HG02973 (cell line): ENCODE measurements around the gene EEPD1.
A peak's percentile ranks its signal among the peaks of the same experiment; 100 is the strongest.
"Not testable (repeated sequence)": the region's sequence is repeated elsewhere in the genome, so short reads cannot be mapped to it uniquely, and the experiment has no call there.

Source experiments
- ATAC-seq: cut with Tn5 transposase; IDR thresholded peaks from one replicate; pipeline ENCODE4 v1.9.1; 2021; ENCODE audit warnings: moderate library complexity; ENCODE audit not compliant: unreplicated experiment

Gene EEPD1

DNA sequence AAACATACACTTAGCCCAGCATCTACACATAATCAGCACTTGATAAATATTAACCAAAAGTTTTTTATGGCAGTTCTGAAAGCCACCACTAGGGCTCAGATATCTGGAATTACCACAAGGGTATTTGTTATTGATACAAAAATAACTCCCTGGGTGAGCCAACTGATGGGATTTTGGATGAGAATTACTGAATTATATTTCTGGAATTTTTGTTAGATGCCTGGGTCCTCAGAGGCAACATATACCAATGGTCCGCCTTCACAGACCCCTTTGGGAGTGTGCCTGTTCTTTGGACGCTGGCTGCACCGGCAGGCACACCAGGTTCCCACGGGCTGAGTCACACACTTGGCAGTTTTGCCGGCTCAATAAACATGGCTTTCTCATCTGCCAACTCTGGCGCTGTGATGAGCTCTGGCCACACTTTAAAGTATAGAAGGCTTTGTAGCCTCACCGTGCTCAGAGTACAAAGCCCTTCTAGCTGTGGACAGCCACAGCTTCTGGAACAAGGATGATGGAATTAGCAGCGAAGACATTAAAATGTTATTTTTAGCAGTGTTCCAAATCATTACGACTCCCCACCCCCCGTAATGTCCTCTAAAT lies 24.5 kb upstream of the EEPD1 start:
- ATAC-seq, result no peak

GRCh38 chr7:36129048-36129534 lies 24.0 kb upstream of the EEPD1 start:
- no peak for ATAC-seq

- ATAC-seq, result no peak
These were observed 22.7 kb upstream of the EEPD1 start for GRCh38 chr7:36130236-36130945.

- no peak for ATAC-seq
These were observed 22.0 kb upstream of the EEPD1 start for GRCh38 chr7:36131026-36131425.

DNA sequence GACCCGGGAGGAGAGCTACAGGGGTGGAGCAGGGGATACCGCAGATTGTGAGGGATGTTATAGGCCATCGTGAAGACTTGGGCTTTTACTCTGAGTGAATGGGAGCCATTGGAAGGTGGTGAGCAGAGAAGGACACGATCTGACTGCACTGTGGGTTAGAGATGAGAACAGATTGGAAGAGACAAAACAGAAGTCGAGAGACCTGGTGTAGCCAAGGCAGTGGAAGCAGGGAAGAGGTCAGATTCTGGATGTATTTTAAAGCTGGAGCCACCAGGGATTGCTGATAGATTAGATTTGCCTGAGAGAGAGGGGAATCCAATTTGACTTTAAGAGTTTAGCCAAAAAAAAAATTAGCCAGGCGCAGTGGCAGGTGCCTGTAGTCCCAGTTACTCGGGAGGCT lies 21.6 kb upstream of the EEPD1 start:
- no peak for ATAC-seq

DNA sequence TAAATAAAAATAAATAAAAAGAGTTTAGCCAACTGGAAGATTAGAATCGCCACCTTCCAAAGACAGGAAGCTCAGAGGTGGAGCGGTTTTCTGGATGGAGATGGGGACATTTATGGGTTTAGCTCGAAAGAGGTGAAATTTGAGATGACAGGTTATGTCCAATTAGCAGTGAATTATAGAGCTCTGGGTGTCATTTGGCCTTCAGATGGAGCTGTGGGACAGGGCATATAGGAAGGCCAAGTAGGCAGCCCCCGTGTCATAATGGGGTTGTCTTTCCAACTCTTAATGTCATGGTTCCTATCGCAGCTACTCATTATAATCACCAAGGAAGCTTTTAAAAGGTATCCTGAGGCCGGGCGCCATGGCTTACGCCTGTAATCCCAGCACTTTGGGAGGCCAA lies 21.0 kb upstream of the EEPD1 start:
- ATAC-seq, result no peak

DNA sequence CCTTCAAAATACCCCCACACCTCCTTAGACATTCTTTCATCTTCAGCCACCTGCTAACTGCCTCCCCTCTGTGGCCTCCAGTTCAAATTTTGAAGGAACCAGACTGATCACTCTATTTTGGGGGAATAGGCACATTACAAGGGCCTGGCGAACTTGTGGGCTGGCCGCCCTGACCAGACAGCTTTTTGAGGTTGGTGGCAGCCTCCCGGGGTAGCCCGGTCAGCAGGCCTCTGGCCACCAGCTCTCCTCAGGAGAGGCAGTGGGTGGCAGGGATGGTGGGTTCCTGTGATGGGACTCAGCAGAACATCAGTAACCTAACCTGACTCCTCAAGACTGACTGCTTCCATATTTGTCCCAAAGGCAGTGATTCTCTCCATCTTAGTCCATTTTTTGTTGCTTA lies 17.4 kb upstream of the EEPD1 start:
- ATAC-seq, result no peak

DNA sequence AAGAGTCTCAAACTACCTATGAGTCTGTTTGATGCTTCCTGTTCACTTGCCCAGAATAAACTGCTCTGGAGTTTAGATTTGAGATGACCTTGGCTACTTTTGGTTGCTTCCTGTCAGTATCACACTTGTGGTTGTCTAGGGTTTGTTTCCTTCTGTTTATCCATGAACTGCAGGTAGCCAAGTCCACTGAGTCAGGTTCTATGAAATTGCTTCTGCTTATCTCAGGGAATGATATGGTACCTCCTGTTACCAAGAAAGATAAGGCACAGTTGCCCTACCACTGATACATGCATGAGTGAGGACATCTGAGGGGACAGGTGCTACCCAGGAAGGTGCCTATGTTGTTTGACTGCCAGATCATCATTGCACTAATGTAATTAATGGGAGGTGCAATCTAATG lies 15.8 kb upstream of the EEPD1 start:
- ATAC-seq, result no peak

DNA sequence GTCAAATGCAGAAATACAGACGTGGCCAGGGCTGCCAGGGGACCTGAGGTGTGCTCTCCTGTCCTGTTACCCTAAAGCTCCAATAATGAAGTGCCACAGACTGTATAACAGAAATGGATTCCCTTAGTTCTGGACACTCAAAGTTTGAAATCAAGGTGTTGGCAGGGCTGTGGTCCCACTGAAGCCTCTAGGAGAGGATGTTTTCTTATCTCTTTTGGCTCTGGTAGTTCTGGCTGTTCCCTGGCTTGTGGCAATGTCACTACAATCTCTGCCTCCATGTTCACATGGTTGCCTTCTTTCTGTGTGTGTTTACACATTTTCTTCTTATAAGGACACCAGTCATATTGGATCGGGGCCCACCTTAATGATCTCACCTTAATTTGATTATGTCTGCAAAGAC lies 15.3 kb upstream of the EEPD1 start:
- no peak for ATAC-seq

GRCh38 chr7:36138209-36138608 lies 14.8 kb upstream of the EEPD1 start:
- no peak for ATAC-seq

- no peak for ATAC-seq
These were observed 11.7 kb upstream of the EEPD1 start for GRCh38 chr7:36141351-36141750.

DNA sequence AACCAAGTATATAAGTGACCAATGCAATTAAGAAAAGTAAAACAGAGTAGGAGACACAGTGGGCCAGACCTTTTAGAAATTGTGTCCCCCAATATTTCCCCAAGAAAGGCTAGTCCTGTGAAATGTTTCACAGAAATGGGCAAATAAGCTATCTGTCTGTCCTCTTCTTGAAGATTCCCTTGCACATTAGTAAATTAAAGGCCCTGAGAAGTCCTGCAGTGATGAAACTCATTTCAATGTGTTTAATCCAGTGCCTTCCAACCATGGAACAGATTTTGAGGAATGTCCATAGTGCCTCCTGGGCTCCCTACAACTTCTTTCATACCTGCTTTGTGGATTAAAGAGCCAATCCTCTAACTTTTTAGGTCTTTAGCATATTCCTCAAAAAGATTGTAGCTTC lies 11.2 kb upstream of the EEPD1 start:
- no peak for ATAC-seq

- no peak for ATAC-seq
These were observed 8.9 kb upstream of the EEPD1 start for GRCh38 chr7:36144189-36144588.

DNA sequence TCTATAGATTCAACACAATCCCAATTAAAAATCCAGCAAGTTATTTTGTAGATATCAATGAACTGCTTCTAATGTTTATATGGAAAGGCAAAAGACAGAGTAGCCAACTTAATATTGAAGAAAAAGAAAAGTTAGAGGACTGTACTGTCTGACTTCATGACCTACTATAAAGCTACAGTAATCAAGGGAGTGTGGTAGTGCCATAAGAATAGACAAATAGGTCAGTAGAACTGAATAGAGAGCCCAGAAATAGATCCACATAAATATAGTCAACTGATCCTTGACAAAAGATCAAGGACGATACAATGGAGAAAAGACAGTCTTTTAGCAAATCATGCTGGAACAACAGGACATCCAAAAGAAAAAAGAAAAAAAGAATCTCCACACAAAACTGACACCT lies 7.4 kb upstream of the EEPD1 start:
- ATAC-seq, result no peak

DNA sequence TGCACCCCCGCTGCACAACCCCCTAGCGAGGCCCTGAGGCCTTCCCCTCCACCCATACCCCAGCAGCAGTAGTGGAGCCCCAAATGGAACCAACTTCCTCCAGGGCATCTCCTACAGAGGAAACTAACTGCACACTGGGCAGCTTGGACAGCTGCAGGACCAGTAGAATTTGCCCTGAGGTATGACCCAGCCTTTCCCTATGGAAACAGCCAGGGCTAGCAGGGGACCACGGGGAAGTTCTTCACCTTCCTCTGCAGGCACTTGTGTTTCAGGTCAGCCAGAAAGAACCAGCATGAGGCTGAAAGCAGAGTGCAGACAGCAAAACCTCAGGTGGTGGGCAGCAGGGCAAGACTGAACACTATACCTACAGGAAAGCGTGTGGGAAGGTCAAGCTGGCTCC lies 5.7 kb upstream of the EEPD1 start:
- no peak for ATAC-seq

- ATAC-seq, result no peak
These were observed 4.5 kb upstream of the EEPD1 start for GRCh38 chr7:36148422-36149065.

GRCh38 chr7:36149240-36149639 lies 3.8 kb upstream of the EEPD1 start:
- not testable (repeated sequence) for ATAC-seq

GRCh38 chr7:36149694-36150452 lies 3.2 kb upstream of the EEPD1 start:
- ATAC-seq, result no peak

GRCh38 chr7:36151921-36152755 lies 916 bp upstream of the EEPD1 start:
- no peak for ATAC-seq

DNA sequence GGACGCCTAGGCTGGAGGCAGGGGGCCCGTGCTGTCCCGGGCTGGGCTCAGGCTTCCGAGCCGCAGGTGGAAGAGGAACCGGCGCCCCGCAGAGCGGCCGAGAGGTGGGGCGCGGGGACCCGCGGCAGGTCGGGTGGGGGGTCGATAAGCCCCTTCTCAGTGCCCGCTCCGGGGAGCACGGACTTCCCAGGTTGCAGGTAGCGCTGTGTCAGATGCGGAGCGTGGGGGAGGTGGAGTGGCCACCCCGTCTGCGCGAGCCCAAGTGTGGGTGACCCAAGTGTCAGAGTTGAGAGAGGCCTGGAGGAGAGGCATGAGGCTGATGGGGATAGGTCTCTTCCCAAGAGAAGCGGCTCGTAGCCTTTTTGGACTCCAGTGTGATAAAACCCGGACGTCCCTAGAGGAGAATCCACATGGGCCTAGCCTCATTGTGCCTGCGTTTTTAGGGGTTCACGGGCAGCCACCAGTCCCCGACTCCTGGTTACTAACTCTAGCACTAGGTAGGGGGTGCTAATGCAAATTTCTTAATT lies 580 bp downstream of the EEPD1 start:
- peak; percentile 9 for ATAC-seq
